Kidney glomerular epithelial cell (primary cell): Measurements from ENCODE around the gene IRGM.

ENCODE experiments used
- DNase-seq: peaks from one replicate; lab custom pipeline; 2025; lab: John Stamatoyannopoulos, UW

The IRGM gene

DNA sequence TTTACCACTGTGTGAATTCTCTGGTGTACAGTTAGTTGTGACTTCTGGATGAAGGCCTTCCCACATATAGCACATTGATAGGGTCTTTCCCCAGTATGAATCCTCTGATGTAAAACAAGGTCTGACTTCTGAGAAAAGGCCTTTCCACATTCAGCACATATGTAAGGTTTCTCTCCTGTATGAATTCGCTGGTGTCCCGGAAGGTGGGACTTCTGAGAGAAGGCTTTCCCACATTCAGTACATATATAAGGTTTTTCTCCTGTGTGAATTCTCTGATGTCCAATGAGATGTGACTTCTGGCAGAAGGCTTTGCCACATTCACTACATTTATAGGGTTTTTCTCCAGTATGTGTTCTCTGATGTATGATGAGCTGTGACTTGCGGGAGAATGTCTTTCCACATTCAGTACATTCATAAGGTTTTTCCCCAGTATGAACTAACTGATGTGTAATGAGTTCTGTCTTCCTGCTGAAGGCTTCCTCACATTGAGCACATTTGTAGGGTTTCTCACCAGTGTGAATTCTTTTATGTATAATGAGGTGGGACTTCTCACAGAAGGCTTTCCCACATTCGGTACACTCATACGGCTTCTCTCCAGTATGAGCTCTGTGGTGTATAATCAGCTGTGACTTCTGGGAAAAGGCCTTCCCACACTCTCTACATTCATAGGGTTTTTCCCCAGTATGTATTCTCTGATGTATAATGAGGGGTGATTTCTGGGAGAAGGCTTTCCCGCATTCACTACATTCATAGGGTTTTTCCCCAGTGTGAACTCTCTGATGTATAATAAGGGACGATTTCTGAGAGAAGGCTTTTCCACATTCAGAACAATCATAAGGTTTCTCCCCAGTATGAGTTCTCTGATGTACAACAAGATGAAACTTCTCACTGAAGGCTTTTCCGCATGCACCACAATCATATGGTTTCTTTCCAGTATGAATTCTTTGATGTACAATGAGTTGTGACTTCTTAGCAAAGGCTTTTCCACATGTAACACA lies 49.4 kb downstream of the IRGM start:
- DNase-seq: no peak
